ENCODE results near the gene ARMC9.
"Not testable (repeated sequence)": the region's sequence is repeated elsewhere in the genome, so short reads cannot be mapped to it uniquely, and the experiment has no call there.

Gene ARMC9

DNA sequence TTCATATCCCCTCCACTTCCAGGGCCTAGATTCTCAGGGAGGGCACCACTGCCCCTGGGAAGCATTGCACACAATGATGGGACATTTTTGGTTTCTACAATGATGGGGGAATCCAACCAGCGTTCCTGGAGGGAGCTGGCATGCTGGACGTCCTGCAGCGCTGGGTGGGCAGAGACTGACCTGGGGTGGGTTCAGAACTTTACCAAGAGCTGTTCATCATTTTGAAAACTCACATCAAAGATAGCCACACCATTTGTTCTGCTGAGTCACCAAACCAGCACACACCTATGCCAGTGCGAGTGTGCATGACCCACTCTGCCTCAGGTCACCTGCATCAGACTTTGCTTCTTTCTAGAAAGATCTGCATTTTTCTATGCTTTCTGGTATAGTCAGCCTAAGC is 14.1 kb upstream of the ARMC9 start:
- DNase-seq: no peak

DNA sequence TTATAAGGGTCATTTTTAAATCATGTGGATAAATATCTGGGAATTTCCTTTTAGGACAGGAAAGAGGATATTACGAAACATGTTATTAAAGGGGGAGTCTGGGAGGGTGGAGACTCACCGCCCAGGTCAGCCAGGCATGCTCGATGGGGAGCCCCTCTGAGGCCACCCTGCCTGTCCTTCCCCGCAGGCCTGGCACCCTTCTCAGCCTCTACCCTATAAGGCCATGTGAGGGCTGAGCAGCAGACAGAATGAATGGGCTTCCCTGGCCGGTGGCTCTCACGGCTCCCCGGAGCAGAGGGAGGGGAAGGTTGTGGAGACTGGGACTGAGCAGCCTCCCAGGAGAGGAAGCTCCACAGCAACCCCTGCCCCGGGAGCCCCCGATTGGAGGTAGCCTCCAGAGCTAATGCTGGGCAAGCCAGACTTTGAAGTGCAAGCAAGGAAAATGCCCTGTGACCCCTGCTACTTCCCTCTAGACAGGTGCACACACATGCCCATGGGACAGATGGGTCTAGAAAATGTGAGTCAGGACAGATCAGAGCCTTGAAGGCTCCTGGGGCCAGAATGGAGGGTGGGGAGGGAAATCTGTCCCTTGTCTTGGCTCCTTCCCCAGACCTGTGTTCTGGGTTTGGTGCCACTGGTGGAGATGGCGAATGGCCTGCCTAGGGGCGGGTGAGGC is 13.2 kb upstream of the ARMC9 start:
- no peak for DNase-seq

- no peak for DNase-seq
Measured at GRCh38 chr2:231185886-231186285, 12.5 kb upstream of the ARMC9 start.

DNA sequence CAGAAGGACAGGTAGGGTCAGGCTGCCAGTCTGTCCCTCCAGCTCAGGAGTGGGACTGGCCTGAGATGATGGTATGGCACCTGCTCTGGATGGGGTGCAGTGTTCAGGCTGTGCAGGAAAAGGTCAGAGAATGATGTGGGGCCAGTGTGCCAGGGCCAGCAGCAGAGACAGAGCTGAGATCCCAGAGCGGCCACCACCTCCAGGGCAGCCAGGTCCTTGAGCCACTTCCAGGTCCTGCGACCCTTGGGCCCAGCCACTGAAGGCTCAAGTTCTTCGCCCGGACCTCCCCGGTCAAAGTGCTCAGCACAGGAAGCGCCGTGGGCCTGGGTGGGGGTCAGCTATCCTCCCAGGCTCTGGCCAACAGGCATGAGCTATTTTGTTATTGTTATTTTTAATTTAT is 12.1 kb upstream of the ARMC9 start:
- DNase-seq: no peak

DNA sequence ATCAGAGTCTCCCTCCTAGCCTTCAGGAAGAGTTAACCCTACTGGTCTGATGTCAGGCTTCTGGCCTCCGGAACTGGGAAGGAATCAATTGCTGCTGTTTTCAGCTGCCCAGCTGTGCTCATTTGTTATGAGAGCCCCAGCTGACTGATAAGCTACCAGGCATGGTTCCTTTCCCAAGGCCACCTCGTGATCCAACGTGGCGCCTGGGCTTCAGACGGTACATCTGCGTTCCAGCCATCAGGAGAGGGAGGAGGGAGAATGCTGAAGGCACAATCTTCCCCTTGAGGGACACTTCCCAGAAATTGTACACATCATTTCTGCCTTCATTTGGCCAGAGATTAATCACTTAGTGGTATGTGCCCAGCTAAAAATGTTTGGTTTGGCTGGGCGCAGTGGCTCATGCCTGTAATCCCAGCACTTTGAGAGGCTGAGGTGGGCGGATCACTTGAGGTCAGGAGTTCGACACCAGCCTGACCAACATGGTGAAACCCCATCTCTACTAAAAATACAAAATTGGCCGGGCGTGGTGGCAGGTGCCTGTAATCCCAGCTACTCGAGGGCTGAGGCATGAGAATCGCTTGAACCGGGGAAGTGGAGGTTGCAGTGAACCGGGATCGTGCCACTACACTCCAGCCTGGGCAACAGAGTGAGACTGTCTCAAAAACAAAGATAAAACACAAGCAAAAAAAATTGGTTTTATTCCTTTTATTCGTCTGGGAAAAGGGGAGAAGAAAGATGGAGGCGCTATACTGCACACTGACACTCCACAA is 10.5 kb upstream of the ARMC9 start:
- DNase-seq: no peak

DNA sequence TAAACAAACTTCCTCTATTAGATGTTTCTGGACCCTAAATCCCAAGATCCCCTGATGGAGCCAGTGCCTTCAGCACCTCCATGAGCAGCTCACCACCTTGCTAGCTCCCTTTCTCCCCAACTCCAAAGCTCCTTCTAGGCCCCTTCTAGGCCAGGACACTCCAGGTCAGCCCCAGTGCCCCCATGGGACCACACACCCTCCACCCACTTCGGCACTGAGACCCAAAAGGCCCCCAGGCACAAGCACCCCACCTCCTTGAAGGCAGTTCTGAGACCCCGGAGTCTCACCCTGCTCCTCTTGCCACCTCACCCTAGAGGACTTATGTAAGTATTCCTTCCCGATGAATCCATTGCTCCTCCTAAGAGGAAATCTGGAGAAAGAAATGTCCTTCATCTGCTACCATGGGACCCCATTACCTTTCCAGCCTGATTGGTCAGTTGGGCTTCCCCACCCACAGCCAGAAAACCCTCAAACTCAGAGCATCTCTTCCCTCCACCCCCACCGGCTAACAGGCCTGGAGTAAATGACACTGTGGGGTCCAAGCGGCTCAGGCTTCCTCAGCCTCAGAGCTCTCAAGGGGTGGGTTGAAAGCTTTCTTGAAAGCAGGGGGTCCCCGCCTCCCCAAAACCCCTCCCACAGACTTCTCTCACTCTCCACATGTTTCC is 9.8 kb upstream of the ARMC9 start:
- DNase-seq: no peak

- no peak for DNase-seq
Measured at GRCh38 chr2:231189171-231189530, 9.3 kb upstream of the ARMC9 start.

DNA sequence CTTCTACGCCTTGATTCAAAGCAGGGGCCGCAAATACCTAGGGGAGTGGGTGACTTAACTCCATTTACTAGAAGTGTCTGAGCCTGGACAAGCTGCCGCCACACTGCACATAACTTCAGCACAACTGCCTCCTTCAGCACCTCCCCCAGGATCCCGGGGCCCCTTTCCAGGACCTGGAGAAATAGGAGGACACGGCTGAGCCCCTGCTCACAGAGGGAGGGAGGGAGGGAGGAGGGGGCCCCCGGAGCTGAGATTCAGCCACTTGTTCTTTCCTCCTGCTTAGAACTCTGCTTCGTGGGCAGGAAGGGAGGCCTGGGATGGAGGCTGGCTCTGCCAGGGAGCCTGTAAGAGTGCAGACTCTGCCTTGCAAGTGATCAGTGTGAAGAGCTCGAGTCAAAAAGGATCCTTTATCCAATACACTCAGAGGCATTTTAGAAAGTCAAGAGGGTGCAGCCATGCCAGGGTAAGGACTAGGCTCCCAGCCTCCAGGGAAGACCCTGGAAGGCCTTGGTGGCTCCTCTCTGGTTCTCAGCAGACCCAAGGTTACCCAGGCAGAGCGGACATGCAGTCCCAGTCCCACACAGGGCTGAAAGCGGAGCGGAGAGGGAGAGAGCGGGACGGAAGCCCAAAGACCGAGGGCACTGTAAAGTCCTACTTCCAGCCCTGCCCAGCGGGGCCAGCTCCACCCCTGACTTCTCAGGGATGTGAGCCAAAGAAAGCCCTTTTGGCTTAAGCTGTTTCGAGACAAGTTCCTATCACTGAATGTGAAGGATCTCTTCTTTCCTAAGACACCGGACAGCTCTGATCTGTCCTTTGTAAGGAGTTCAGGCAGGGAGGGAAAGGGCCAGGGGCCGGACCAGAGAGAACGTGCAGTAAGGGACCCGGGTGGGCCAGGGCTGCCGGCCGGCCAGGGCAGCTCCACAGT is 8.6 kb upstream of the ARMC9 start:
- DNase-seq: no peak

DNA sequence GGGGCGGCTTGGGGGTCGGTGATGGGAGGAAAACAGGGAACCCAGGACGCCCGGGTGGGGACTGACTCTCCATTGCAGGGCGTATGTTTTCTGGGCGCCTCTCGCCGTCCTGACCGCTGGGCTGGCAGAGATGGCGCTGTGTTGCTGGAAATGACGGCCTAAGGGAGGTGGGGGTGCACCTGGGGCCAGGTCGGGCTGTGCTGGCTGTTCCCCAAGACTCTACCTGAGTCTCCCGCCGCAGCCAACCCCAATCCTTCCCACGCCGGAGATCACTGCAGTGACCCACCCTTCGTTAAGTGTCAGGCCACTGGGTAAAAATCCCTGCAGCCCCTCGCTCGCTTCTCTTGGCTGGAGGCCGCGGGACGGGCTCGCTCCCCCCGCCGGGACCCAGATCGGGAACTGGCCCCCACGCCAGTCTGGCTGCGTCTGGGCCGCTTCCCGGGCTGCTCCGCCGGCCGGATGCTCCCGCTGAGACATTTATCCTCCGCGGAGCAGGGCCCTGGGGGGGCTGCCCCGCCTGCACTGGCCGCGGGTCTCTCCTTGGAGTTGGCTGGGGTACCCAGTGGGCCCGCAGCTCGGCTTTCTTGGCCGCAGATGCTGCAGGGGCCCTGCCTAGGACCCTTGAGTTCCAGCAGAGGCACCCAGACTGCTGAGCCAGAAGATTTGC is 7.8 kb upstream of the ARMC9 start:
- DNase-seq: no peak

DNA sequence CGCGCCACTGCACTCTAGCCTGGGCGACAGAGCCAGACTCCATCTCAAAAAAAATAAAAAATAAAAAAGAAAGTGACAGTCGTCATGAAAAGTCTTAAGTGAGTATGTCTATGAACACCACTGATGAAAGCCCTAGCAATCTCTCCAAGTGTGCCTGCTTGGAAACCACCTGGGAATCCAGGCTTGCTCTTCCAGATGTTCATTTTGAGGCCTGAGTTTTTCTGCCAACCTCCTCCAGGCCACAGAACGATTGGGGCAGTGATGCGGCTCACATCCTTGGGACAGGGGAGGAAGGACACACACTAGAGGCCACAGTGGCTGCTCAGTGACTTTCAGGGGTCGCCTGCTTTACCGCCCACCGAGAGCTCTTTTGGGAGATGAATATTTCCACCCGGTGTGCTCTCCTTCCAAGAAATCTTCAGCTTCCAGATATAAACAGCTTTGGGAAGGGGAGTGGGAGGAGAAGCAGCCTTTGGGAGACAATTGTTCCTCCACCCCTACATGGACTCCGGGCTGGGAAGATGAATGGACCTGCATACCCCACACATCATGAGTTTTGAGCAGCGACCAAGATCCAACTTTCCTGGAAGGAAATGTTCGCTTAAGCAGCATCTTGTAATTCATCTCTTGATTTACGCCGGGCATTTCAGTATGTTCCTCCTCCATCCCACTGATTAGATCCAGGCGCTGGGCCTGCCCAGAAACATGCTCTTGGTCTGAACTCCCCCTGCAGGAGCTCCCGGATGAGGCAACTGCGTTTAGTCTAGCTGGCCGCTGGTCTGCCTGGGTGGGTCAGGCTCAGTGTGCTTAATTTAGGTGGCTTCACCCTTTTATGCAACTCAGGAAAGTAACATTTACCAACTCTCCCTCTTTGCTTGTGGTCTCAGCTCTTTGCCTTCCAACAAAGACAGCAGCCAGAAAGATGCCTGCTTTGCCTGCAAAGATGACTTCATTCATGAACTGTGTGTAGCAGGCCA is 6.2 kb upstream of the ARMC9 start:
- DNase-seq: no peak

GRCh38 chr2:231193216-231193615 is 5.2 kb upstream of the ARMC9 start:
- DNase-seq: no peak

GRCh38 chr2:231196592-231196991 is 1.8 kb upstream of the ARMC9 start:
- DNase-seq: no peak

GRCh38 chr2:231197196-231197595 is 1.2 kb upstream of the ARMC9 start:
- not testable (repeated sequence) for DNase-seq

- no peak for DNase-seq
Measured at GRCh38 chr2:231197706-231198290, 633 bp upstream of the ARMC9 start.

DNA sequence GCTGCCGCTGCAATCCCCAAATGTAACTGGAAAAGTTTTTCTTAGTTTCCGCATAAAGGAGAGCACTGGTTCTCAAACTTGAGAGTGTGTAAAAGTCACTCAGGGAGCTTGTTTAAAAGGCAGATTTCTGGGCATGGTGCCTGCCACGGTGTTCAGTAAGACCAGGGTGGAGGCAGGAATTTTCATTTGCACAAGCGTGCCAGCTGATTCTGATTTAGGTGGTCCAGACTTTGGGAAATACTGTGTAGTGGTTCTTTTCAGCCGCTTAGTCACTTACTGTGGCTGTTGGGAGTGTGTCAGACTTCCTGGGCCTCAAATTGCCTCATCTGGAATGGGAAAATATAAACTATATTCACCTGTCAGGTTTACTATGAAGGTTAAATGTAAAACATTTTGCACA is 788 bp downstream of the ARMC9 start:
- no peak for DNase-seq

GRCh38 chr2:231200805-231201474 is 2.5 kb downstream of the ARMC9 start:
- no peak for DNase-seq

GRCh38 chr2:231201475-231201814 is 3.0 kb downstream of the ARMC9 start:
- no peak for DNase-seq

GRCh38 chr2:231203087-231203486 is 4.7 kb downstream of the ARMC9 start:
- DNase-seq: no peak

DNA sequence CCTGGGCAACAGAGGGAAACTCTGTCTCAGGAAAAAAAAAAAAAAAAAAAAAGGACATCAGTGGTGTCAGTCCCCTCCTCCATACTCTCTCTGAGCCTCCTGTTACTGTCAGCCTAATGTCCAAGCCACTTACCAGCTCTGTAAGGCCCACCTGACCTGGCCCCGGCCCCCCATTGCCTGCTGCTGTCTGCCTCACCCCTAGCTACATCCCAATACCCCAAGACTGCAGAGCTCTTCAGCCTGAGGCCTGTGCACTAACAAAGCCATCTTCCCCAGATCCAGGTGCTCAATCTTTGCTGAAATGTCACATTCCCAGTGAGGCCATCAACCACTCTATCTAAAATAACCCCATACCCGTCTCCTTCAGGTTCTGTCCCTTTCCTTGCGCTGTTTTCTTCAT is 5.7 kb downstream of the ARMC9 start:
- DNase-seq: no peak

DNA sequence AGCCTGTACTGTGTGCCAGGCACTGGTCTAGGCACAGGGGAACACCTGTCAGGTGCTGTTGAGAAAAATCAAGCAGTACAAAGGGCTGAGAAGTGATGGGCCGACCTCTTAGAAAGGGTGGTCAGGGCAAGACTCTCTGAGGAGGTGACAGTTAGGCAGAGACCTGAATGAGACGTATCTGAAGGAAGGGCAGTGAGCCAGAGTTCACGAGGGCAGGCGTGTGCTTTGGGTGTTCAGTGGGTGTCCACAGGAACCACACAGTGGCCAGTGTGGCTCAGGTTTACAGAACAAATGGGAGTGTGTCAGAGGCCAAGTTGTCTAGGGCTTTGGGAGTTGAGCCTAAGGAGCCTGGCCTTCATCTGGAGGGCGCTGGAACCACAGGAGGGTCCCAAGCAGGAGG is 6.2 kb downstream of the ARMC9 start:
- DNase-seq: no peak

Measured in stimulated activated CD4-positive, alpha-beta T cell treated with anti-CD3 and anti-CD28 coated beads, Interleukin-4, amount 100 ng/mL, for 1 hour (primary cell).